Hepatocyte (in vitro differentiated cells): Measurements from ENCODE around the gene RNF169.

Source experiments
- CTCF ChIP-seq: fragments of 200-600 bp; sonication (generic); IDR thresholded peaks from 2 replicates; pipeline ENCODE4 v1.5.1; 2016; ENCODE audit warnings: antibody characterized with exemption, mild to moderate bottlenecking; ENCODE audit not compliant: poor library complexity
- EZH2 ChIP-seq: fragments of 200-600 bp; sonication (generic); IDR thresholded peaks from 2 replicates; pipeline ENCODE4 v1.6.1; 2016; ENCODE audit warnings: antibody characterized with exemption, mild to moderate bottlenecking, borderline replicate concordance

GRCh38 chr11:74842967-74843366 is 94.3 kb downstream of the RNF169 start:
- no peak for TF ChIP-seq CTCF
- TF ChIP-seq EZH2, result no peak
